Upper lobe of left lung (tissue), 6 donors: ENCODE results near the gene MED8. TPM values are rescaled to one million over a fixed set of nuclear protein-coding genes. Genes with fewer than 3 reads are reported as not detected.

Source experiments
- ATAC-seq, 2 donors: fragments of 200-7000 bp; cut with Tn5 transposase; one replicate each; pipeline ENCODE4 v1.9.1; 2022; ENCODE audit warnings: mild to moderate bottlenecking in 2 of 2, moderate library complexity in 2 of 2; ENCODE audit not compliant: low FRiP score in 2 of 2
- DNase-seq, 2 donors: peaks; one replicate each; pipeline ENCODE4 v3.0.0-alpha.2; 2019 to 2020
- H3K27ac ChIP-seq, 4 donors: fragments of 200-600 bp; sonication (generic); one replicate each; pipeline ENCODE4 v1.5.1; 2016 to 2019
- H3K27me3 ChIP-seq, 4 donors: fragments of 200-600 bp; sonication (generic); one replicate each; pipeline ENCODE4 v1.5.1; 2017 to 2019
- H3K36me3 ChIP-seq, 4 donors: fragments of 200-600 bp; sonication (generic); one replicate each; pipeline ENCODE4 v1.5.1; 2016 to 2019
- H3K4me1 ChIP-seq, 4 donors: fragments of 200-600 bp; sonication (generic); one replicate each; pipeline ENCODE4 v1.5.1; 2018 to 2019
- H3K4me3 ChIP-seq, 4 donors: fragments of 200-600 bp; sonication (generic); one replicate each; pipeline ENCODE4 v1.5.1; 2017 to 2019; ENCODE audit warnings: mild to moderate bottlenecking in 2 of 4, moderate library complexity in 1 of 4
- H3K9me3 ChIP-seq, 4 donors: fragments of 200-600 bp; sonication (generic); one replicate each; pipeline ENCODE4 v1.5.1; 2018 to 2019
- EP300 ChIP-seq, 4 donors: sonication (generic); formaldehyde crosslinking; IDR thresholded peaks; one replicate each; pipeline ENCODE4 v1.5.1; 2017; ENCODE audit warnings: antibody characterized with exemption in 4 of 4, control low read depth in 2 of 4
- POLR2A ChIP-seq, 4 donors: fragments of 450-650 bp; IDR thresholded peaks; one replicate each; pipeline ENCODE4 v1.5.1; 2016 to 2017; ENCODE audit warnings: antibody characterized with exemption in 4 of 4, mild to moderate bottlenecking in 2 of 4
- POLR2AphosphoS5 ChIP-seq, 2 donors: sonication (generic); formaldehyde crosslinking; IDR thresholded peaks; one replicate each; pipeline ENCODE4 v1.5.1; 2017; ENCODE audit warnings: antibody characterized with exemption in 2 of 2
- WGBS, 2 donors: methylation state at CpG; one replicate each; pipeline ENCODE4 v1.1.5; 2017 to 2018; 5-methylcytosine and 5-hydroxymethylcytosine counted together
- total RNA-seq, 6 donors: library from RNA; depleted of rRNA in 4 of 6; stranded (reverse); fragments of >200 nt in 4 of 6; gene quantifications; one replicate each; pipeline versions ENCODE4 v1.1.0 to v1.2.1, GENCODE V29; 2016 to 2021
- TF ChIP-seq, protein P1 (sequence below), 6 experiments: fragments of 450-650 bp in 4 of 6; fragments of 200-600 bp in 2 of 6; sonication (generic) in 2 of 6; IDR thresholded peaks; one replicate each; pipeline ENCODE4 v1.5.1; 2016 to 2019; ENCODE audit warnings: antibody characterized with exemption in 6 of 6
- donor health status: DM: no; HTN: no; CAD: no; lungs with moderate emphysema.
- donor health status: DM: no; HTN: yes; CAD: no; lungs with severe emphysema.

MED8 gene
- total RNA-seq, 6 donors from 2014 or later, result 13.8 to 59.7 (median 38.4) TPM

DNA sequence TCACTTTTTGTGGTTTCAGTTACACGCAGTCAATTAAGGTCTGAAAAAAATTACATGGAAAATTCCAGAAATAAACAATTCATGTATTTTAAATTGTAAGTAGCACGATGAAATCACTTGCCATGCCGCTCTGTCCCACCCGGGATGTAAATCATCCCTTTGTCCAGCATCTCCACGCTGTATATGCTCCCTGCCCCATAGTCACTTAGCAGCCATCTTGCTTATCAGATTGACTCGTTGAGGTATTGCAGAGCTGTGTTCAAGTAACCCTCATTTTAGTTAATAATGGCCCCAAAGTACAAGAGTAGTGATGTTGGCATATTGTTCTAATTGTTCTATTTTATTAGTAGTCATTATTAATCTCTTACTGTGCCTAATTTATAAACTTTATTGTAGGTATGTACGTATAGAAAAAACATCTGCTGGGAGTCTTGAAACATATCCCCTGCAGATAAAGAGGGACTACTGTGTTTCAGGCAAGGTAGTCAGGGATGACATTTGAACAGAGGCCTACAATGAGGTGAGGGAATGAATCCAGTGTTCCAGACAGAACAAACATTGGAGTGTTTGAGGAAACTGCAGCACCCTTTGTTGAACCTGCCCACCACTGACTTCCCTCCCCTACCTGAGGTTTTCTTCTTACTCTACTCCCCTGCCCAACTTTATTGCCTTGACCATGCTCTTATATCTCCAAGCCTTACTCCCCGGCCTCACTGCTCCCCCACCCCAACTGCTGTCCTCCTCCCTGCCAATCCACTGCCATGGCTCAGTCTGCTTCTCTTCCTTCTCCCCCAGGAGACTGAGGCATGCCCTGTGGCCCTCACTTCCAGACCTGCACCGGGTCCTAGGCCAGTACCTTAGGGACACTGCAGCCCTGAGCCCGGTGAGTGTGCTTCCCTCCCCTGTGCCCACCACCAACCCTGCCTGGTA lies 37.9 kb downstream of the MED8 start:
- Histone ChIP-seq H3K9me3 (no peaks in the 10 kb centered on the region), H3K27ac (no peak overlapping the region), H3K36me3 (no peaks in the 10 kb centered on the region), H3K27me3 (no peaks in the 10 kb centered on the region), H3K4me1 (peaks cover 3 to 19% (median 7%) of the 10 kb centered on the region in 4 donors), H3K4me3 (no peak overlapping the region)
- DNase-seq, result no peak
- TF ChIP-seq EP300 (IDR thresholded peaks at IDR 0.05), result no peak
- WGBS, 2 donors, result 92% methylated on average over 10 of the region's 10 CpGs
- ATAC-seq, result no peak

DNA sequence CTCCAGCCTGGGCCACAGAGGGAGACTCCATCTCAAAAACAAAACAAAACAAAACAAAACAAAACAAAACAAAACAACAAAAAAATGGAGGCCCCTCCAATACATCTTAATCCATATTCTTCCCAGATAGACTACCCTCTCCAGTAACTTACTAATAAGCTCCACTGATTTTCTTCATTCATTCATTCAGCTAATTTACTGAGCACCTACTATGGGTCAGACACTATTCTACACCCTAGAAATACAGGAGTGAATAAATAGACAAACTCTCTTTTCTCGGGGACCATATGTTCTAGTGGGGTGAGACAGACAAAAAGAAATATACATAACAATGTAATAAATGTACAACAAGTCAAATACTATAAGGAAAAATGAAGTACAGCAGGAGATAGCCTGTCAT lies 38.6 kb downstream of the MED8 start:
- Histone ChIP-seq H3K27me3 (no peaks in the 10 kb centered on the region), H3K4me1 (peaks cover 3 to 19% (median 7%) of the 10 kb centered on the region in 4 donors), H3K27ac (no peak overlapping the region), H3K4me3 (no peak overlapping the region), H3K9me3 (no peaks in the 10 kb centered on the region), H3K36me3 (no peaks in the 10 kb centered on the region)
- ATAC-seq (no peak), DNase-seq (no peak)
- 79 to 100% methylated on average over 1 of the region's 1 CpG for WGBS, 2 donors
- TF ChIP-seq, protein P1, sequence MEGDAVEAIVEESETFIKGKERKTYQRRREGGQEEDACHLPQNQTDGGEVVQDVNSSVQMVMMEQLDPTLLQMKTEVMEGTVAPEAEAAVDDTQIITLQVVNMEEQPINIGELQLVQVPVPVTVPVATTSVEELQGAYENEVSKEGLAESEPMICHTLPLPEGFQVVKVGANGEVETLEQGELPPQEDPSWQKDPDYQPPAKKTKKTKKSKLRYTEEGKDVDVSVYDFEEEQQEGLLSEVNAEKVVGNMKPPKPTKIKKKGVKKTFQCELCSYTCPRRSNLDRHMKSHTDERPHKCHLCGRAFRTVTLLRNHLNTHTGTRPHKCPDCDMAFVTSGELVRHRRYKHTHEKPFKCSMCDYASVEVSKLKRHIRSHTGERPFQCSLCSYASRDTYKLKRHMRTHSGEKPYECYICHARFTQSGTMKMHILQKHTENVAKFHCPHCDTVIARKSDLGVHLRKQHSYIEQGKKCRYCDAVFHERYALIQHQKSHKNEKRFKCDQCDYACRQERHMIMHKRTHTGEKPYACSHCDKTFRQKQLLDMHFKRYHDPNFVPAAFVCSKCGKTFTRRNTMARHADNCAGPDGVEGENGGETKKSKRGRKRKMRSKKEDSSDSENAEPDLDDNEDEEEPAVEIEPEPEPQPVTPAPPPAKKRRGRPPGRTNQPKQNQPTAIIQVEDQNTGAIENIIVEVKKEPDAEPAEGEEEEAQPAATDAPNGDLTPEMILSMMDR (IDR thresholded peaks at IDR 0.05), result no peak
- TF ChIP-seq POLR2AphosphoS5 (IDR thresholded peaks at IDR 0.05) (no peak), EP300 (IDR thresholded peaks at IDR 0.05) (no peak), POLR2A (IDR thresholded peaks at IDR 0.05) (no peak)

DNA sequence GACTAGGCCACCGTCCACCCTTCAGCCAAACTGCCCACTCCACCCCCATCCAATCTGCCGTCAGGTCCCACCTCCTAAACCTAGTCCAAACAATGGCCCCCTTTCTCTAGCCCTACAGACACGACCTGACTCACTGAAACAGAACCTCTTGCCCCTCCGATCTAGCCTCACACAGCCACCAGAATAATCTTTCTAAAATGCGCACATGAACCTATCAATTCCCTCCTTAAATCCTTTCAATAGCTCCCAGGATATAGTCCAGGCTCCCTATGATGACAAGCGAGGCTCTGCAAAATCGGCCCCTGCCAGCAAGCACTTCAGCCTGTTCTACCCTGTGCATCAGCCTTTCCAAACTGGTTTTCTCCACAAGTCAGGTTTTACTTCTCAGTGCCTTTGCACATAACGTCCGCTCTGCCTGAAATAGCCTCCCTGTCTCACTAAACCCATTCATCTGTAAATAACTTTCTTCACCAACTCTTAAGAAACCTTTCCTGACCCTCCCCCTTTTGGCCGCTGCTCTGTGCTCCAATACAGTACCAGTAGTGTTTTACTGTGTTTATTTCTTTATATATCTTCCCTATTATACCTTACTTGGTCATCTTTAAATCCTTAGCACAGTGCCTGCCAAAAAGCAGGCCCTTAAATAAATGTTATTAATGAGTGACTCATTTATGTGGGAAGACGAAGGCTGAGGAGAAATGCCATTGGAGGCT lies 39.9 kb downstream of the MED8 start:
- peaks cover 3 to 20% (median 11%) of the 10 kb centered on the region in 4 donors for H3K4me1 ChIP-seq
- 62 to 74% methylated on average over 11 of the region's 11 CpGs for WGBS, 2 donors
- H3K4me3 ChIP-seq, result peak overlapping the region in 3 of 4 donors; percentile 45 to 51 (median 48)
- H3K36me3 ChIP-seq, result no peaks in the 10 kb centered on the region
- no peaks in the 10 kb centered on the region for H3K27me3 ChIP-seq
- DNase-seq, result no peak
- ATAC-seq, result no peak
- TF ChIP-seq, protein P1 (IDR thresholded peaks at IDR 0.05), result no peak
- TF ChIP-seq POLR2A (IDR thresholded peaks at IDR 0.05), result no peak
- no peak for TF ChIP-seq EP300 (IDR thresholded peaks at IDR 0.05)
- TF ChIP-seq POLR2AphosphoS5 (IDR thresholded peaks at IDR 0.05), result no peak
- H3K9me3 ChIP-seq, result no peaks in the 10 kb centered on the region
- peak overlapping the region; percentile 87 to 93 (median 88) for H3K27ac ChIP-seq

DNA sequence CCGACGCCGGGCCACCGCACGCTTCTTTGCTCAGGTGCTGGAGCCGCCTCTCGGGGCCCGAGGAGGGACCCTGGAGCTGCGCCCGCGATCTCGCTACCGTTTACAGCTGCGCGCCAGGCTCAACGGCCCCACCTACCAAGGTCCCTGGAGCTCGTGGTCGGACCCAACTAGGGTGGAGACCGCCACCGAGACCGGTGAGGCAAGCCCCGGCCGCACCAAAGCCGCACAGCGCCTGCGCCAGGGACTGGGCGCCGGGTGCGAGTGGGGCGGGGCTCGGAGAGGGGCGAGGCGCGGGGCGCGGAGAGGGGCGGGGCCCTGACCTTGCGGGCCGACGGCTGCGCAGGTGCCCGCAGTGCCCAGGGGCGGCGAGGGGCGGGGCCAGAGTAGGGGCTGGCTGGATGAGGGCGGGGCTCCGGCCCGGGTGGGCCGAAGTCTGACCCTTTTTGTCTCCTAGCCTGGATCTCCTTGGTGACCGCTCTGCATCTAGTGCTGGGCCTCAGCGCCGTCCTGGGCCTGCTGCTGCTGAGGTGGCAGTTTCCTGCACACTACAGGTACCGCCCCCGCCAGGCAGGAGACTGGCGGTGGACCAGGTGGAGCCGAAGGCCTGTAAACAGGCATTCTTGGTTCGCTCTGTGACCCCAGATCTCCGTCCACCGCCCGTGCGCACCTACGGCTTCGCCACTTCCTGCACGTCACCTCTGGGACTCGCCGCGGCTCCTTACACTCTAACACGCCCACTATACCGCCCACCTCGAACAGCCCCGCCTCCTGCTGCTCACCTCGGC lies 40.6 kb downstream of the MED8 start:
- H3K4me1 ChIP-seq, result peaks cover 7 to 28% (median 13%) of the 10 kb centered on the region in 4 donors
- 27 to 44% methylated on average over 22 to 25 of the region's 72 CpGs for WGBS, 2 donors
- H3K9me3 ChIP-seq, result no peaks in the 10 kb centered on the region
- H3K27ac ChIP-seq, result peak overlapping the region; percentile 87 to 93 (median 88)
- TF ChIP-seq POLR2AphosphoS5 (IDR thresholded peaks at IDR 0.05) (peak; percentile 9 to 64), POLR2A (IDR thresholded peaks at IDR 0.05) (peak in 2 of 4 donors; percentile 56 to 78), EP300 (IDR thresholded peaks at IDR 0.05) (peak in 1 of 4 donors; percentile 7)
- TF ChIP-seq, protein P1 (IDR thresholded peaks at IDR 0.05), result peak in 2 of 6 experiments; percentile 10 to 14
- no peaks in the 10 kb centered on the region for H3K27me3 ChIP-seq
- peak; percentile 95 to 96 for DNase-seq
- H3K36me3 ChIP-seq, result no peaks in the 10 kb centered on the region
- ATAC-seq, result peak; percentile 89 to 95
- H3K4me3 ChIP-seq, result peak overlapping the region; percentile 10 to 51 (median 46)
